ENCODE measurements around the gene IQCE.

IQCE gene

GRCh38 chr7:2576742-2577491 is 18.1 kb downstream of the IQCE start:
- TF ChIP-seq RAD21 (IDR thresholded peaks at IDR 0.05; ENCODE audit: low read depth), result no peak

GRCh38 chr7:2577914-2578680 is 19.3 kb downstream of the IQCE start:
- TF ChIP-seq RAD21 (IDR thresholded peaks at IDR 0.05; ENCODE audit: low read depth) (no peak), MAX (IDR thresholded peaks at IDR 0.05) (no peak), ZBTB7A (IDR thresholded peaks at IDR 0.05; ENCODE audit: low read depth) (no peak), CREB1 (IDR thresholded peaks at IDR 0.05; ENCODE audit: low read depth) (no peak), TEAD4 (IDR thresholded peaks at IDR 0.05) (no peak), FOXM1 (IDR thresholded peaks at IDR 0.05; ENCODE audit: borderline replicate concordance, low read depth) (no peak), NFIC (IDR thresholded peaks at IDR 0.05) (no peak), USF1 (IDR thresholded peaks at IDR 0.05) (no peak), EP300 (IDR thresholded peaks at IDR 0.05; ENCODE audit: borderline replicate concordance) (no peak), EGR1 (IDR thresholded peaks at IDR 0.05) (no peak), REST (IDR thresholded peaks at IDR 0.05; ENCODE audit: low read depth) (no peak), YY1 (IDR thresholded peaks at IDR 0.05; ENCODE audit: low read depth) (no peak), CEBPB (IDR thresholded peaks at IDR 0.05) (no peak), TCF12 (IDR thresholded peaks at IDR 0.05; ENCODE audit: low read depth) (no peak), TAF1 (IDR thresholded peaks at IDR 0.05; ENCODE audit: low read depth) (no peak)

- TF ChIP-seq REST (IDR thresholded peaks at IDR 0.05; ENCODE audit: low read depth) (no peak), ZBTB7A (IDR thresholded peaks at IDR 0.05; ENCODE audit: low read depth) (no peak), EP300 (IDR thresholded peaks at IDR 0.05; ENCODE audit: borderline replicate concordance) (no peak), TAF1 (IDR thresholded peaks at IDR 0.05; ENCODE audit: low read depth) (no peak), FOXM1 (IDR thresholded peaks at IDR 0.05; ENCODE audit: borderline replicate concordance, low read depth) (no peak), NFIC (IDR thresholded peaks at IDR 0.05) (no peak), TEAD4 (IDR thresholded peaks at IDR 0.05) (no peak), TCF12 (IDR thresholded peaks at IDR 0.05; ENCODE audit: low read depth) (no peak), YY1 (IDR thresholded peaks at IDR 0.05; ENCODE audit: low read depth) (no peak), EGR1 (IDR thresholded peaks at IDR 0.05) (no peak), RAD21 (IDR thresholded peaks at IDR 0.05; ENCODE audit: low read depth) (no peak)
Observed at GRCh38 chr7:2580636-2581035, 21.9 kb downstream of the IQCE start.

- no peak for TF ChIP-seq FOXM1 (IDR thresholded peaks at IDR 0.05; ENCODE audit: borderline replicate concordance, low read depth)
- no peak for TF ChIP-seq ZBTB7A (IDR thresholded peaks at IDR 0.05; ENCODE audit: low read depth)
- no peak for TF ChIP-seq YY1 (IDR thresholded peaks at IDR 0.05; ENCODE audit: low read depth)
- TF ChIP-seq EP300 (IDR thresholded peaks at IDR 0.05; ENCODE audit: borderline replicate concordance), result no peak
- no peak for TF ChIP-seq TEAD4 (IDR thresholded peaks at IDR 0.05)
- no peak for TF ChIP-seq NFIC (IDR thresholded peaks at IDR 0.05)
- TF ChIP-seq USF1 (IDR thresholded peaks at IDR 0.05), result no peak
- TF ChIP-seq RAD21 (IDR thresholded peaks at IDR 0.05; ENCODE audit: low read depth), result no peak
- no peak for TF ChIP-seq CEBPB (IDR thresholded peaks at IDR 0.05)
- TF ChIP-seq TAF1 (IDR thresholded peaks at IDR 0.05; ENCODE audit: low read depth), result no peak
- TF ChIP-seq REST (IDR thresholded peaks at IDR 0.05; ENCODE audit: low read depth), result no peak
- TF ChIP-seq MAX (IDR thresholded peaks at IDR 0.05), result no peak
- TF ChIP-seq CREB1 (IDR thresholded peaks at IDR 0.05; ENCODE audit: low read depth), result no peak
- no peak for TF ChIP-seq EGR1 (IDR thresholded peaks at IDR 0.05)
- no peak for TF ChIP-seq TCF12 (IDR thresholded peaks at IDR 0.05; ENCODE audit: low read depth)
Observed at GRCh38 chr7:2582006-2582735, 23.4 kb downstream of the IQCE start.
